Measurements from ENCODE around the gene ACTR3. TPM values are rescaled to one million over a fixed set of nuclear protein-coding genes. Genes with fewer than 3 reads are reported as not detected.
A peak's percentile ranks its signal among the peaks of the same experiment; 100 is the strongest.

Gene ACTR3
- total RNA-seq, 4 donors from 2014 or later: 94.6 to 127 (median 115) TPM

DNA sequence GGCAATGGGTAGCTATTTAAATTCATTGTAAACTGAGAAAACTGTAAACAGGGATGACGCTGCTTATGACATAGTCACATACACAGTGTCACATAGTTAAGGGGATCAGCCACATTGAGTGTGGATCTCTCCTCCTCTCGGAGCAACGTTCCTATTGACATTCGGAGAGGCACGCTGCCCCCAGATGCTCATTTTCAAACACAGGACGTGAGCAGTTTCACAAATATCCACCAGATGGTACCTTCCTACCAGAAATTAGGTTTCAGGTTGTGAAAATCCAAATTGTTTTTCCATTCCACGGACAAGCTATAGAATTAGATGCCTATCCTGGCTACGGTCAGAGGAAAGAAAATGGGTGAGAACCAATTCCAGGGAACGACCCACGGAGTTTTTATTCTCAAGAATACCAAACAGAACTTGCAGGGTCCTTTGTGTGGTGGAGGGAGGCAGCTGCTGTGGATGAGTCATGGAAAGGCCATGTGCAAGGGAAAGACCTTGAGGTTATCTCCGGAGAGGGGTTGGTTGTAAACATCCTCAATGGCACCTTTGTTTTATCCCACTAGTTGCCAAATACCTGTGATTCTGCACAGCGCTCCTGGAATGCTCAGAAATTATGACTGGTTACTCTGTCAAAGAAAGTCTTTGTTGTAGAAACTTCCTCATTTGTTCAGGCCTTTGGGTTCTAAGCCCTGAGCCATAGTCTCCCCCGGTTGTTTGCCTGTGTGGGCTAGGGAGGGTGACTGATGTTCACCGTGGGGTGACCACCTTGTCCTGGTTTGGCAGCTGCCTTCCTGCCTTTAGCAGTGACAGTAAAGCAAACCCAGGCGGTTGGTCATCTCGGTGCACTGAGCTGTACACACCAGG lies 88.0 kb downstream of the ACTR3 start:
- 55% methylated on average over 16 of the region's 16 CpGs for WGBS
- Histone ChIP-seq H3K4me3 (no peak overlapping the region), H3K36me3 (peaks cover 5% of the 10 kb centered on the region), H3K4me1 (no peaks in the 10 kb centered on the region), H3K9me3 (peaks cover 5% of the 10 kb centered on the region), H3K27ac (no peak overlapping the region), H3K27me3 (no peaks in the 10 kb centered on the region)
- no peak for TF ChIP-seq POLR2A (IDR thresholded peaks at IDR 0.05)
- no peak for TF ChIP-seq POLR2AphosphoS5 (IDR thresholded peaks at IDR 0.05)
- TF ChIP-seq, protein P1, sequence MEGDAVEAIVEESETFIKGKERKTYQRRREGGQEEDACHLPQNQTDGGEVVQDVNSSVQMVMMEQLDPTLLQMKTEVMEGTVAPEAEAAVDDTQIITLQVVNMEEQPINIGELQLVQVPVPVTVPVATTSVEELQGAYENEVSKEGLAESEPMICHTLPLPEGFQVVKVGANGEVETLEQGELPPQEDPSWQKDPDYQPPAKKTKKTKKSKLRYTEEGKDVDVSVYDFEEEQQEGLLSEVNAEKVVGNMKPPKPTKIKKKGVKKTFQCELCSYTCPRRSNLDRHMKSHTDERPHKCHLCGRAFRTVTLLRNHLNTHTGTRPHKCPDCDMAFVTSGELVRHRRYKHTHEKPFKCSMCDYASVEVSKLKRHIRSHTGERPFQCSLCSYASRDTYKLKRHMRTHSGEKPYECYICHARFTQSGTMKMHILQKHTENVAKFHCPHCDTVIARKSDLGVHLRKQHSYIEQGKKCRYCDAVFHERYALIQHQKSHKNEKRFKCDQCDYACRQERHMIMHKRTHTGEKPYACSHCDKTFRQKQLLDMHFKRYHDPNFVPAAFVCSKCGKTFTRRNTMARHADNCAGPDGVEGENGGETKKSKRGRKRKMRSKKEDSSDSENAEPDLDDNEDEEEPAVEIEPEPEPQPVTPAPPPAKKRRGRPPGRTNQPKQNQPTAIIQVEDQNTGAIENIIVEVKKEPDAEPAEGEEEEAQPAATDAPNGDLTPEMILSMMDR (IDR thresholded peaks at IDR 0.05): no peak
- no peak for TF ChIP-seq EP300 (IDR thresholded peaks at IDR 0.05)
- DNase-seq (ENCODE audit: low spot score in 2 of 2): no peak

DNA sequence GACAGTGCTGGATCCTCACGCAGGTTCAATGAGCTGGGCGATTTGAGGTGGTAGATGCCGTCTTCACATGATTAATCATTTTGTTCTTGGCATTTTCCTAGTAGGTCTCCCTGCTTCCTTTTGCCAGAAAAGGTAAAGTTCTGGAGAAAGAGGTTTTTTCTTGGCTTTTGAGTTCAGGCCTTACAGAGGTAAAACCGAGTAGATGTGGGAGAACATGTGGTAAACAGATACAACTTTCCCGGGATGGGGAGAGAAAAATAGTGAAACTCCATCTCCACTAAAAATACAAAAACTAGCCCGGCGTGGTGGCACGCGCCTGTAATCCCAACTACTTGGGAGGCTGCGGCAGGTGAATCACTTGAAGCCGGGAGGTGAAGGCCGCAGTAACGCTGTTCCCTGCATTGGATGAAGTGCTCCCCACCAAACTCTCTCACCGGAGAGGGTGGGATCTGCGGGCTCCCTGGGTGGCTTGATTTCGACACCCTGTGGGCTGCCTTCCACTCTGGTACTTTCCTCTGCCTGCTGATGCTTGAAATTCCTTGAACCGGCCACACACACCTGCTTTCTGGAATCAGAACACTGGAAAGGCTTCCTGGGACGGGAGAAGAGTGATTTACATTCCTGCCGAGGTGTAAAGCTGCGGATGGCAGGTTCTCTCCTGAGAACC lies 88.8 kb downstream of the ACTR3 start:
- TF ChIP-seq, protein P1 (IDR thresholded peaks at IDR 0.05): no peak
- TF ChIP-seq POLR2A (IDR thresholded peaks at IDR 0.05) (no peak), EP300 (IDR thresholded peaks at IDR 0.05) (no peak), POLR2AphosphoS5 (IDR thresholded peaks at IDR 0.05) (no peak)
- H3K36me3 ChIP-seq: peaks cover under 1% of the 10 kb centered on the region

DNA sequence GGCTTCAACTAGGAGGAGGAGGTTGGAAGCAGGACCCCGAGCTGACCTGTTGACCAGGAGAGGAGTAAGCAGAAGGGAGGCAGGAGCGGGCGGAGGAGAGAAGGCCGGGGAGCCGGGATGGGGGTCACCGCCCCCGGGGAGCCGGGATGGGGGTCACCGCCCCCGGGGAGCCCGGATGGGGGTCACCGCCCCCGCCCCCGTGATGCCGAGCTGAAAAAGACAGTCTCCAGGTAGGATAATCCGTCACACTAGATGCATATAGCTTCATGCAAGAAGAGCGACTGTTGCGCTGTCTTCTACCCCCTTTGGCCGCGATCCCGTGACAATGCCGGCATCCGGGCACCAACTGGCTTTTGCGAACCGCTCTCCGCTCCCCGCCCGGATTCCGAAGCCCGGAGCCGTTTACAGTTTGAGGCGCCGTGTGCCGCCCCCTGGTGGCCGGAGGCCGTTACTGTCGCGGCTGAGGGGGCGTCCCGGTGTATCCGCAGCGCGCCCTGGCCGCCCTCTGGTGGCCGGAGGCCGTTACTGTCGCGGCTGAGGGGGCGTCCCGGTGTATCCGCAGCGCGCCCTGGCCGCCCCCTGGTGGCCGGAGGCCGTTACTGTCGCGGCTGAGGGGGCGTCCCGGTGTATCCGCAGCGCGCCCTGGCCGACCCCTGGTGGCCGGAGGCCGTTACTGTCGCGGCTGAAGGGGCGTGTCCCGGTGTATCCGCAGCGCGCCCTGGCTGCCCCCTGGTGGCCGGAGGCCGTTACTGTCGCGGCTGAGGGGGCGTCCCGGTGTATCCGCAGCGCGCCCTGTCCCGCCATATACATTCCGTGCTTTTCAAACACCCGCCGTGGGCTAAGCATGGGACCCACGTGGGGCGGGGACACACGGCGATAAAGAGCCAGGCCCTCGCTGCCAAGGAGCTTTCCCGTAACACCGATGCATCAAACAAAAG lies 89.6 kb downstream of the ACTR3 start:
- Histone ChIP-seq H3K4me1 (no peaks in the 10 kb centered on the region), H3K9me3 (peaks cover 5% of the 10 kb centered on the region), H3K27ac (no peak overlapping the region), H3K4me3 (no peak overlapping the region), H3K36me3 (no peaks in the 10 kb centered on the region), H3K27me3 (no peaks in the 10 kb centered on the region)
- DNase-seq (ENCODE audit: low spot score in 2 of 2): no peak
- no peak for TF ChIP-seq EP300 (IDR thresholded peaks at IDR 0.05)
- TF ChIP-seq, protein P1 (IDR thresholded peaks at IDR 0.05): peak in 1 of 2 donors; percentile 54
- WGBS: 74% methylated on average over 67 of the region's 93 CpGs

More for the DNA sequence above, 88.8 kb downstream of the ACTR3 start:
- 88% methylated on average over 17 of the region's 20 CpGs for WGBS
- peaks cover 5% of the 10 kb centered on the region for H3K9me3 ChIP-seq
- H3K4me1 ChIP-seq: no peaks in the 10 kb centered on the region
- H3K27ac ChIP-seq: no peak overlapping the region
- DNase-seq (ENCODE audit: low spot score in 2 of 2): no peak
- H3K4me3 ChIP-seq: no peak overlapping the region
- no peaks in the 10 kb centered on the region for H3K27me3 ChIP-seq

DNA sequence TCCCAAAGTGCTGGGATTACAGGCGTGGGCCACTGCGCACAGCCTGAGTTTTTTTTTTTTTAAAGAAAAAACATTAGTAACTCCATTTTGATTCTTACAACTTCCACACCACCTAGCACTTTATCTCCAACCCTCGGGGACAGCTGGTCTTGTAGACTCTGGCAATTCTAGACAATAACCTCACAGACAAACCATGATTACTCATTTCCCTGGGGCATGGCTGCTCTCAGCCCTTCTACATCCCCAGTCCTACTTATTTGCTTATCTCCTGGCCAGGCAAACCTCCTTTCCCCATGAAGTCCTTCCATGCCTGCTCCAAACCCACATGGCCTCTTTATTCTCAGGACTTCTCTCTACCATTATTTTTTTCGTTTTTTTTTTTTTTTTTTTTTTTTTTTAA lies 91.1 kb downstream of the ACTR3 start:
- no peak for DNase-seq (ENCODE audit: low spot score in 2 of 2)
- H3K36me3 ChIP-seq: no peaks in the 10 kb centered on the region

More for the DNA sequence above, 91.1 kb downstream of the ACTR3 start:
- H3K4me1 ChIP-seq: no peaks in the 10 kb centered on the region
- H3K27me3 ChIP-seq: no peaks in the 10 kb centered on the region
- peaks cover 5% of the 10 kb centered on the region for H3K9me3 ChIP-seq
- H3K4me3 ChIP-seq: no peak overlapping the region
- 93% methylated on average over 4 of the region's 4 CpGs for WGBS
- no peak overlapping the region for H3K27ac ChIP-seq
- no peak for TF ChIP-seq POLR2A (IDR thresholded peaks at IDR 0.05)
- TF ChIP-seq, protein P1 (IDR thresholded peaks at IDR 0.05): no peak
